Glutamatergic neuron (in vitro differentiated cells): Measurements from ENCODE around the gene GATAD2A. TPM values are rescaled to one million over a fixed set of nuclear protein-coding genes. Genes with fewer than 3 reads are reported as not detected.

Experiments
- DNase-seq: peaks from one replicate; pipeline ENCODE4 v3.0.0; 2022
- H3K27ac Mint-ChIP-seq: one replicate; pipeline ENCODE4 v1.8.0; 2020; ENCODE audit warnings: mild to moderate bottlenecking, mixed read lengths, inconsistent platforms; ENCODE audit not compliant: unreplicated experiment
- H3K27me3 Mint-ChIP-seq: one replicate; pipeline ENCODE4 v1.8.0; 2020; ENCODE audit warnings: mild to moderate bottlenecking, moderate library complexity, mixed read lengths, inconsistent platforms; ENCODE audit not compliant: unreplicated experiment
- H3K36me3 Mint-ChIP-seq: one replicate; pipeline ENCODE4 v1.8.0; 2020; ENCODE audit warnings: mild to moderate bottlenecking, mixed read lengths, inconsistent platforms; ENCODE audit not compliant: unreplicated experiment
- H3K4me1 Mint-ChIP-seq: one replicate; pipeline ENCODE4 v1.8.0; 2020; ENCODE audit warnings: mild to moderate bottlenecking, low read depth, mixed read lengths, inconsistent platforms; ENCODE audit not compliant: unreplicated experiment
- H3K4me3 Mint-ChIP-seq: one replicate; pipeline ENCODE4 v1.8.0; 2020; ENCODE audit warnings: mild to moderate bottlenecking, mixed read lengths, inconsistent platforms; ENCODE audit not compliant: unreplicated experiment
- H3K9me3 Mint-ChIP-seq: one replicate; pipeline ENCODE4 v1.8.0; 2020; ENCODE audit warnings: mild to moderate bottlenecking, moderate library complexity, mixed read lengths, inconsistent platforms; ENCODE audit not compliant: unreplicated experiment
- CTCF ChIP-seq: fragments of 200-600 bp; sonication (generic); IDR thresholded peaks from one replicate; pipeline ENCODE4 v1.5.0; 2021; ENCODE audit not compliant: partially characterized antibody, unreplicated experiment
- total RNA-seq: library from RNA; stranded (reverse); fragmentation: NEBNext Ultra II Directional; extraction: Animal tissue kit (Norgen Biotek cat#: 25700); gene quantifications from one replicate; pipeline ENCODE4 v1.2.1, GENCODE V29; 2021; ENCODE audit not compliant: unreplicated experiment

Gene GATAD2A
- total RNA-seq, 1 donor from 2014 or later: 203 TPM

GRCh38 chr19:19433666-19434213 lies 28.3 kb downstream of the GATAD2A start:
- no peak for DNase-seq
- H3K36me3 Mint-ChIP-seq: peaks cover 6% of the 10 kb centered on the region
- peaks cover 54% of the 10 kb centered on the region for H3K4me1 Mint-ChIP-seq
- no peak overlapping the region for H3K27ac Mint-ChIP-seq
- peaks cover 10% of the 10 kb centered on the region for H3K27me3 Mint-ChIP-seq
- H3K4me3 Mint-ChIP-seq: no peak overlapping the region
- peaks cover 16% of the 10 kb centered on the region for H3K9me3 Mint-ChIP-seq
- TF ChIP-seq CTCF: no peak

GRCh38 chr19:19434483-19435045 lies 29.1 kb downstream of the GATAD2A start:
- DNase-seq: no peak
- no peak overlapping the region for H3K27ac Mint-ChIP-seq
- peaks cover 6% of the 10 kb centered on the region for H3K36me3 Mint-ChIP-seq
- H3K9me3 Mint-ChIP-seq: peaks cover 17% of the 10 kb centered on the region
- no peak overlapping the region for H3K4me3 Mint-ChIP-seq
- peaks cover 5% of the 10 kb centered on the region for H3K27me3 Mint-ChIP-seq
- no peak for TF ChIP-seq CTCF
- peaks cover 52% of the 10 kb centered on the region for H3K4me1 Mint-ChIP-seq

GRCh38 chr19:19436137-19436691 lies 30.7 kb downstream of the GATAD2A start:
- peak; percentile 69 for DNase-seq
- Mint-ChIP-seq H3K27me3 (peaks cover 5% of the 10 kb centered on the region), H3K27ac (no peak overlapping the region), H3K36me3 (no peaks in the 10 kb centered on the region), H3K4me3 (peak overlapping the region; percentile 64), H3K9me3 (peaks cover 12% of the 10 kb centered on the region), H3K4me1 (peaks cover 41% of the 10 kb centered on the region)
- no peak for TF ChIP-seq CTCF

- no peak for TF ChIP-seq CTCF
- H3K36me3 Mint-ChIP-seq: no peaks in the 10 kb centered on the region
- H3K4me1 Mint-ChIP-seq: peaks cover 33% of the 10 kb centered on the region
- H3K4me3 Mint-ChIP-seq: no peak overlapping the region
- DNase-seq: no peak
- no peak overlapping the region for H3K27ac Mint-ChIP-seq
- H3K27me3 Mint-ChIP-seq: peaks cover 5% of the 10 kb centered on the region
- H3K9me3 Mint-ChIP-seq: peaks cover 12% of the 10 kb centered on the region
These were observed 33.1 kb downstream of the GATAD2A start for GRCh38 chr19:19438366-19439175.

GRCh38 chr19:19439176-19439482 lies 33.7 kb downstream of the GATAD2A start:
- DNase-seq: no peak
- TF ChIP-seq CTCF: no peak
- H3K4me3 Mint-ChIP-seq: no peak overlapping the region
- H3K36me3 Mint-ChIP-seq: no peaks in the 10 kb centered on the region
- H3K27me3 Mint-ChIP-seq: peaks cover 3% of the 10 kb centered on the region
- H3K27ac Mint-ChIP-seq: no peak overlapping the region
- H3K9me3 Mint-ChIP-seq: peaks cover 11% of the 10 kb centered on the region
- peaks cover 30% of the 10 kb centered on the region for H3K4me1 Mint-ChIP-seq
